Measurements from ENCODE around the gene DSE.

Gene DSE

GRCh38 chr6:116419069-116419786 lies 48.5 kb downstream of the DSE start:
- no peak for DNase-seq

- no peak for DNase-seq
These were observed 49.6 kb downstream of the DSE start for GRCh38 chr6:116420341-116420740.

- DNase-seq, result no peak
These were observed 51.5 kb downstream of the DSE start for GRCh38 chr6:116422238-116422637.

GRCh38 chr6:116424001-116424400 lies 53.3 kb downstream of the DSE start:
- DNase-seq, result no peak

DNA sequence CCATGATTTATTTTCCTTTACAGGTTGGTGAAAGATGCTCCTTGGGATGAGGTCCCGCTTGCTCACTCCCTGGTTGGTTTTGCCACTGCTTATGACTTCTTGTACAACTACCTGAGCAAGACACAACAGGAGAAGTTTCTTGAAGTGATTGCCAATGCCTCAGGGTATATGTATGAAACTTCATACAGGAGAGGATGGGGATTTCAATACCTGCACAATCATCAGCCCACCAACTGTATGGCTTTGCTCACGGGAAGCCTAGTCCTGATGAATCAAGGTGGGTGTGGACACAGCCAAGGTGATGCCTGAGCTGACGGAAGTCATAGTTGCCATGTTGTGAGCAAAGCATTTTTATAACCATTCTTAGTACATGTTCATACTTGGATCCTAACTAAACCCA lies 55.8 kb downstream of the DSE start:
- no peak for DNase-seq

- DNase-seq, result no peak
These were observed 58.4 kb downstream of the DSE start for GRCh38 chr6:116429111-116429510.

GRCh38 chr6:116430860-116431259 lies 60.1 kb downstream of the DSE start:
- no peak for DNase-seq

DNA sequence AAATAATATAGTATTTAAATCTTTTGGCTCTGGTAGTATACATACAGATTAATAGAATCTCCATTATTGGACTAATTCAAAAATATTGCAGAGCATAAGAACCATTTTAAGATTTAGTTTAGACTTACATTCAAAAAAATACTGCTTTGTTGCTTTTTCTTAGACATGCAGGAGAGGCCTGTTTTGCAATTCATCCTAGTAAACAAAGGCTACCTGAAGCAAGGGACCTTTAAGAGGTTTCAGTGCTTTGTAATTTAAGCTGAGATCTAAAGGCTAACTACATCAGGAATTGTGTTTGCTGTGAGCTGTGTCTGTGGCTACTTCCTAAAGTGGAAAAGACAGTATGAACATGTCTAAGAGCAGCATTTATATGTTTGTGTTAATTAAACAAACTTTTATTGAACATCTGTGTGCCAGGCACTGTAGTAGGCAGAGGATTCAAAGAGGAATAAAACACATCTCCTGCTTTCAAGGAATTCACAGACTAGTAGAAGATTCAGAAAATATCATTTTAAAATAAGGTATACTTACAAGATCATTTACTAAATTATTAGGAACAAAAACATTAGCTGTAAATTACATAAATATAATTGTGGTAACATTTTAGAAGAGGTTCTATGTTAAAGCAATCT lies 61.3 kb downstream of the DSE start:
- DNase-seq, result no peak

- DNase-seq, result no peak
These were observed 62.5 kb downstream of the DSE start for GRCh38 chr6:116433206-116433712.

DNA sequence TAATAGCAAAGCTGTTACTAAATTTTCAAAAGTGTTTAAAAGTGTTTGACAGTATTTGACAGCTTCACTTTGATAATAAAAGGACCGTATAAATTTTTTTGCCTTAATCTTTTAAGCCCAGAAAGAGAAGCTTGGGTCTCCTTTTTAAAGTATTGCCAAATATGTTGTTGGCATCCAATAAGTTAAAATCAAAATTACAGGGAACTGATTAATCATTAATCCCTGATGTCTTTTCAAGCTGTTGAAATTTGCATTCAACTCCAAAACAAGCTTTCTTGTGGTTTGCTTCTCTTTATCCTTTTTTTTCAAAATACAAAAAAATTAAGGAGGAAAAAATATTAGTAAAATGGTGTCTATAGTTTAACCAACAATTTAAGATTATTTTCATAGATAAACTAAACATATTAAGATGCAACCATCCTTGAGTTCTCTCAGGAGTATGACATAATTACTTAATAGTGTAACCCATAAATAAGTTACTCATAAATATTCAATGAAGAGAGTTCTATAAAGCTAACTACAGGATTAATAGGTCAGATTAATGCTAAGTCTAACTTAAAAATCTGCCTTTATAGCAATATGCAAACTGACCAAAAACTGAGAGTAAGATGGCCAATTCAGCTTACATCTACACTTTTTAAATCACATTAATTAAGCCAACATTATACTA lies 63.4 kb downstream of the DSE start:
- DNase-seq, result no peak

DNA sequence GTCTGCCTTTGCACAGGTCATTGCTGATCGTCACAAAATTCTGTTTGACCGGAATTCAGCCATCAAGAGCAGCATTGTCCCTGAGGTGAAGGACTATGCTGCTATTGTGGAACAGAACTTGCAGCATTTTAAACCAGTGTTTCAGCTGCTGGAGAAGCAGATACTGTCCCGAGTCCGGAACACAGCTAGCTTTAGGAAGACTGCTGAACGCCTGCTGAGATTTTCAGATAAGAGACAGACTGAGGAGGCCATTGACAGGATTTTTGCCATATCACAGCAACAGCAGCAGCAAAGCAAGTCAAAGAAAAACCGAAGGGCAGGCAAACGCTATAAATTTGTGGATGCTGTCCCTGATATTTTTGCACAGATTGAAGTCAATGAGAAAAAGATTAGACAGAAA lies 65.8 kb downstream of the DSE start:
- no peak for DNase-seq

DNA sequence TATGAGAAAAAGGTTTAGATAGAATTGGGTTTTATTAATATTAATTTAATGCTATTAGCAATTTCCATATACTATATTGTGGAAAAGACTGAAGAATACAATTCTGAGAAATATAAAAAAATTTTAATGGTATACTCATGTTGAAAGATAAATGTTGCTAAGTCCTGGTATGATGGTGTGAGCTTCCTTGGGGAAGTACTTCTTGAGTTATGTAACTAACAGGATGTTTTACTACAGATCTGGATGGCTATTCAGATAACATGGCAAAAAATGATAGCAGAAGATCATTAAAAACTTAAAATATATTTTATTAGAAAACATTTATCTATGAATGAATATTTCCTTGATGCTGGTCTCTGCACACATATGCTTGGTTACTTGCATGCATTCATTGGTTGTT lies 66.9 kb downstream of the DSE start:
- no peak for DNase-seq

- DNase-seq, result no peak
These were observed 68.1 kb downstream of the DSE start for GRCh38 chr6:116438590-116439448.

DNA sequence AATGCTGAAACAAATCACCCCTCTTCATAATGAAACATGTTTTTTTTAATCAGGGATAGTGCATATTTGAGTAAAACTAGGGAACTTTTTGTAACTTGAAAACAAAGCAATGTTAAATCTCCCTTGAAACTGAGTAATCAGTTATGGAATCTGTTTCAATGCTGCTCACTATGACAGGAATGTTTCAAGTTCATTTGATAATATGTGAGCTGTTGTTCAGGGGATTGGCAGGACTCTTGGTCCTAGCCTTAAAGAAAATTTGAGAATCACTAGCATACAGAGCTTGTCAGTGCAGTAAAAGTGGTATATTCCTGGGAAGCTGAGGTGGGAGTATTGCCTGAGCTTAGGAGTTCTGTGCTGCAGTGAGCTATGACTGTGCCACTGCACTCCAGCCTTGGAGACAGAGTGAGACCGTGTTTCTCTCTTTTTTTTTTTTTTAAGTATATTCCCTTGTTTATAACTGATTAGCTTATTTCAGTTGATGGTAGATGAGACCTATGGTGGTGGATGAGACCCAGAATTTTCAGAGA lies 68.8 kb downstream of the DSE start:
- DNase-seq, result no peak

- no peak for DNase-seq
These were observed 72.4 kb downstream of the DSE start for GRCh38 chr6:116443105-116443504.

GRCh38 chr6:116444092-116444491 lies 73.3 kb downstream of the DSE start:
- DNase-seq, result peak; percentile 27

- DNase-seq, result no peak
These were observed 73.8 kb downstream of the DSE start for GRCh38 chr6:116444575-116444974.

DNA sequence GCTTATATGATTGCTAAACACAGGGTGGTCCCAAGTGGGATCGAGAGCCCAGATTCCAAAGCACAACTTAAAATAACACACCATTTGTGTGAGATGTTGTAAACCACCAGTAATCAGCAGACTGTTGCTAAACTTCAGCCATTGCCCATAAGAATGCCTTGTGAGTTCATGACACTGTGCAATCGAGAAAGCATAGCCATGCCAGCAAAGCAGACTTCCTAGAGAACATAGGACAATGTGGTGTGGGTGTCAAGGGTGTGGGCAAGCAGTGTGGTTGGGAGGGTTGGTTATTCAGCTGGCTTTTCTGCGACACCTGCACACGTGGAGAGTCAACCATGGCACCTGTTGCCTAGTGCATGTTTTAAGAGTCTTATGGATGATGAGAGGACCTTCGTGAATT lies 74.4 kb downstream of the DSE start:
- DNase-seq, result no peak

- no peak for DNase-seq
These were observed 75.7 kb downstream of the DSE start for GRCh38 chr6:116446399-116446798.

GRCh38 chr6:116447052-116447451 lies 76.3 kb downstream of the DSE start:
- DNase-seq, result no peak

GRCh38 chr6:116447496-116448011 lies 76.8 kb downstream of the DSE start:
- no peak for DNase-seq

- DNase-seq, result no peak
These were observed 78.8 kb downstream of the DSE start for GRCh38 chr6:116449565-116449964.
